Mucosa of rectum (tissue), 2 donors: Measurements from ENCODE around the gene LDHD.

ENCODE experiments used
- H3K27ac ChIP-seq, 2 donors: one replicate each; pipeline ENCODE4 v1.7.0; 2013; ENCODE audit warnings: inconsistent platforms in 2 of 2, low read depth in 2 of 2, low read length in 2 of 2
- H3K27me3 ChIP-seq, 2 donors: one replicate each; pipeline ENCODE4 v1.7.0; 2013; ENCODE audit warnings: low read length in 2 of 2; ENCODE audit not compliant: control insufficient read depth in 2 of 2, insufficient read depth in 2 of 2
- H3K36me3 ChIP-seq, 2 donors: one replicate each; pipeline ENCODE4 v1.7.0; 2013; ENCODE audit warnings: low read length in 2 of 2; ENCODE audit not compliant: control insufficient read depth in 2 of 2, insufficient read depth in 2 of 2
- H3K4me1 ChIP-seq, 2 donors: one replicate each; pipeline ENCODE4 v1.7.0; 2013; ENCODE audit warnings: low read length in 2 of 2, mild to moderate bottlenecking in 1 of 2; ENCODE audit not compliant: control insufficient read depth in 2 of 2, insufficient read depth in 2 of 2
- H3K4me3 ChIP-seq, 2 donors: one replicate each; pipeline ENCODE4 v1.7.0; 2013; ENCODE audit warnings: low read length in 2 of 2
- H3K9ac ChIP-seq, 2 donors: one replicate each; pipeline ENCODE4 v1.7.0; 2013; ENCODE audit warnings: low read length in 2 of 2, low read depth in 1 of 2, mild to moderate bottlenecking in 1 of 2
- H3K9me3 ChIP-seq, 2 donors: one replicate each; pipeline ENCODE4 v1.7.0; 2013; ENCODE audit warnings: low read length in 2 of 2; ENCODE audit not compliant: control insufficient read depth in 2 of 2
- donor health status: healthy.
- donor health status: Normal muscosa, but diverticular disease.

Gene LDHD

GRCh38 chr16:75062135-75062975 is 54.2 kb downstream of the LDHD start:
- H3K27me3 ChIP-seq: no peaks in the 10 kb centered on the region
- no peak overlapping the region for H3K27ac ChIP-seq
- peaks cover 19 to 22% of the 10 kb centered on the region in 2 donors for H3K4me1 ChIP-seq

More at GRCh38 chr16:75062135-75062975, 54.2 kb downstream of the LDHD start:
- no peaks in the 10 kb centered on the region for H3K9me3 ChIP-seq
- H3K36me3 ChIP-seq: no peaks in the 10 kb centered on the region
- H3K4me3 ChIP-seq: no peak overlapping the region
- no peak overlapping the region for H3K9ac ChIP-seq
